NB4 (cell line): ENCODE measurements around the gene WDR76.

Source experiments
- DNase-seq: peaks from one replicate; pipeline ENCODE4 v3.0.0; 2010; ENCODE audit warnings: low read depth
- H3K4me3 ChIP-seq: one replicate; pipeline ENCODE4 v1.5.1; 2011; ENCODE audit warnings: mild to moderate bottlenecking, low read depth, low read length, moderate library complexity
- CTCF ChIP-seq: IDR thresholded peaks from one replicate; pipeline ENCODE4 v1.5.1; 2012; ENCODE audit warnings: low read depth, low read length
- MYC ChIP-seq: IDR thresholded peaks from 2 replicates; pipeline ENCODE4 v1.6.1; 2011; ENCODE audit warnings: low read depth, low read length
- POLR2A ChIP-seq: IDR thresholded peaks from 2 replicates; pipeline ENCODE4 v1.6.1; 2011; ENCODE audit warnings: mild to moderate bottlenecking; ENCODE audit not compliant: insufficient read length; ENCODE audit errors: extremely low read depth
- TF ChIP-seq, protein P1 (sequence below): IDR thresholded peaks from 2 replicates; pipeline ENCODE4 v1.6.1; 2011; ENCODE audit warnings: low read depth, low read length

WDR76 gene

DNA sequence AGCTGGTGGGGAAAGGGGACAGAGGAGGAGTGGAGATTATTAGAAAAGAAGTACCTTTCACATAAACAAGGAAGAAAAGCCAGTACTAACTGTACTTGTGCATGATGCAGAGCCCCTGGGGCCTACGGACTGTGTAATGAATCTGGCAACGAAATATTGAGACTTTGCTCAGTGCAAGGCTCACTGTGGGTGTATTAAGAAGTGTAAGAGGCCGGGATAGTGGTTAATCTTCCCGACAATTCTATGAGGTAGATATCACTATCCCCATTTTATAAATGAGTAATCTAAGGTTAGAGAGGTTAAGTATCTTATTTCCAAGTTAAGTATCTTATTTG lies 89.5 kb downstream of the WDR76 start:
- TF ChIP-seq CTCF (no peak), MYC (no peak), POLR2A (no peak)
- TF ChIP-seq, protein P1, sequence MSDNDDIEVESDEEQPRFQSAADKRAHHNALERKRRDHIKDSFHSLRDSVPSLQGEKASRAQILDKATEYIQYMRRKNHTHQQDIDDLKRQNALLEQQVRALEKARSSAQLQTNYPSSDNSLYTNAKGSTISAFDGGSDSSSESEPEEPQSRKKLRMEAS: no peak
- DNase-seq: no peak
- no peak overlapping the region for H3K4me3 ChIP-seq
